Pancreas (tissue), 10 donors: ENCODE results near the gene TMCC2. TPM values are rescaled to one million over a fixed set of nuclear protein-coding genes. Genes with fewer than 3 reads are reported as not detected.

Source experiments
- ATAC-seq, 4 donors: fragments of 200-7000 bp; cut with Tn5 transposase; one replicate each; pipeline versions ENCODE4 v1.8.0 to v1.9.1; 2020; ENCODE audit warnings: mild to moderate bottlenecking in 4 of 4, moderate library complexity in 4 of 4
- DNase-seq, 6 donors: peaks; one replicate each; pipeline ENCODE4 v3.0.0-alpha.2; 2020
- FAIRE-seq: peaks from 2 replicates; lab custom pipeline; 2012; peaks lifted over from hg19 to GRCh38; lab: Jason Lieb, UNC
- H3K27ac ChIP-seq, 4 donors: fragments of 200-600 bp; sonication (generic); 1 replicate in 3 of 4; 2 replicates in 1 of 4; pipeline versions ENCODE4 v1.5.0 to v1.8.0; 2020
- H3K27me3 ChIP-seq, 4 donors: fragments of 200-600 bp; one replicate each; pipeline ENCODE4 v1.8.0; 2021
- H3K36me3 ChIP-seq, 3 donors: fragments of 200-600 bp; sonication (generic) in 1 of 3; one replicate each; pipeline versions ENCODE4 v1.5.0 to v1.8.0; 2020 to 2021
- H3K4me1 ChIP-seq, 3 donors: fragments of 200-600 bp; one replicate each; pipeline ENCODE4 v1.8.0; 2021
- H3K4me3 ChIP-seq, 4 donors: fragments of 200-600 bp; sonication (generic) in 2 of 4; one replicate each; pipeline versions ENCODE4 v1.5.0 to v1.8.0; 2020 to 2021
- H3K9me3 ChIP-seq, 4 donors: fragments of 200-600 bp; one replicate each; pipeline ENCODE4 v1.8.0; 2021
- CTCF ChIP-seq, 4 donors: fragments of 200-600 bp; sonication (generic) in 3 of 4; IDR thresholded peaks; one replicate each; pipeline versions ENCODE4 v1.5.0 to v1.8.0; 2021; ENCODE audit warnings: antibody characterized with exemption in 4 of 4
- WGBS, 2 donors: extraction: QIAGEN DNeasy Blood & Tissue Kit; methylation state at CpG; one replicate each; pipeline ENCODE4 v1.1.7; 2013; 5-methylcytosine and 5-hydroxymethylcytosine counted together
- intact Hi-C, 3 donors: fragments of 100-400 bp; cut with DNase I; formaldehyde crosslinking; loops; one replicate each; pipeline versions ENCODE4 v1.11.1 to v1.14.2; 2022
- polyA plus RNA-seq, 2 donors: library from polyadenylated mRNA; stranded (reverse); fragments of 200-250 nt; gene quantifications; one replicate each; pipeline ENCODE4 v1.2.3, GENCODE V29; 2013
- total RNA-seq, 6 donors: library from RNA; stranded (reverse); fragmentation: NEBNext Ultra II Directional in 4 of 6; extraction: Animal tissue kit (Norgen Biotek cat#: 25700) in 4 of 6; gene quantifications; one replicate each; pipeline versions ENCODE4 v1.2.1 to v1.2.4, GENCODE V29; 2021 to 2023
- donor health status: healthy with polysubstance abuse.
- donor health status: DM: no; HTN: no; CAD: no; lungs with moderate emphysema.
- donor health status: DM: no; HTN: no; CAD: no.
- donor health status: control.
- donor health status: control.
- donor health status: Bipolar disorder and iron deficiency.
- donor health status: DM: yes; HTN: yes; CAD: no.
- donor health status: DM: no; HTN: no; CAD: no.
- donor health status: DM: no; HTN: no; CAD: no.
- donor health status: DM: yes; HTN: yes; CAD: no.

TMCC2 gene
- total and polyA plus RNA-seq, 8 donors: 0.55 to 4.3 (median 1.2) TPM

- peak in 2 of 4 donors; percentile 31 to 32 for ATAC-seq
- peaks cover 0 to 18% (median 0%) of the 10 kb centered on the region in 3 donors for H3K4me1 ChIP-seq
- no peak for DNase-seq
- FAIRE-seq: no peak
- no peak for TF ChIP-seq CTCF (IDR thresholded peaks at IDR 0.05)
- no peaks in the 10 kb centered on the region for H3K27me3 ChIP-seq
- no peaks in the 10 kb centered on the region for H3K36me3 ChIP-seq
- no peak overlapping the region for H3K4me3 ChIP-seq
- intact Hi-C loops: no loop called here
- WGBS, 2 donors: 73 to 78% methylated on average over 12 of the region's 12 CpGs
- peak overlapping the region in 2 of 4 donors; percentile 54 to 59 for H3K27ac ChIP-seq
- no peaks in the 10 kb centered on the region for H3K9me3 ChIP-seq
Observed at GRCh38 chr1:205285381-205286101, 57.8 kb downstream of the TMCC2 start.

DNA sequence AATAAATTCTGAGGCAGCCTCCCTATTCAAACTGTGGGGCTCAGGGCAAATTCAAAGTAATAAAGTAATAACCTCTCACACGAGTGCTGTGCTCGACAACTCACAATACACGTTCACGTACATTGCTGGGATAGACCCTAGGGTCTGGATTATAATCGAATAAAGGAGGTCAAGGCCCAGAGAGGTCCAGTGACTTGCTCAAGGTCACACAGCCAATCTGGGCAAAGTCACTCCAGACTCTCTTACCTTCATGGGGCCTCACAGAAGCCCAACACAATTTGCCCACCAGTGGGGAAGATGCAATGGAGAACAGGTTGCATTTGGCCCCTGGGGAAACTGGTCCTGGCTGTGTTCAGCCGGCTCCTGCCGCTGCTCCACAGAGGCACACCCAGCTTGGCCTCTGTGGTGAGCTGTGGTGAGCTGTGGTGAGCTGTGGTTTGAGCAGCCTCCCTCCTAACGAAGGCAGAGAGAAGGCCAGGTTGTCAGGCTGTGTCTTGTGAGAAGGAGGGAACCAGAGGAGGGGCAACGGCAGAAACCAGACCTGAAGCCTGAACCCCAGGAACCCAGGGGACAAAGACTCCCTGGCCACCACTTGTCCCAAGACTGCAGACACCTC lies 58.7 kb downstream of the TMCC2 start:
- peaks cover 0 to 18% (median 0%) of the 10 kb centered on the region in 3 donors for H3K4me1 ChIP-seq
- intact Hi-C loops: no loop called here
- H3K27ac ChIP-seq: peak overlapping the region in 1 of 4 donors; percentile 59
- H3K9me3 ChIP-seq: no peaks in the 10 kb centered on the region
- no peaks in the 10 kb centered on the region for H3K36me3 ChIP-seq
- DNase-seq (peak in 1 of 6 donors; percentile 33), ATAC-seq (no peak), FAIRE-seq (no peak)
- H3K27me3 ChIP-seq: no peaks in the 10 kb centered on the region
- no peak for TF ChIP-seq CTCF (IDR thresholded peaks at IDR 0.05)
- H3K4me3 ChIP-seq: no peak overlapping the region
- 88 to 89% methylated on average over 9 of the region's 9 CpGs for WGBS, 2 donors

GRCh38 chr1:205287076-205287475 lies 59.3 kb downstream of the TMCC2 start:
- H3K4me3 ChIP-seq: no peak overlapping the region
- ATAC-seq (no peak), DNase-seq (no peak), FAIRE-seq (no peak)
- H3K27me3 ChIP-seq: no peaks in the 10 kb centered on the region
- intact Hi-C loops: no loop called here
- TF ChIP-seq CTCF (IDR thresholded peaks at IDR 0.05): no peak
- WGBS, 2 donors: 94 to 96% methylated on average over 3 of the region's 3 CpGs
- no peaks in the 10 kb centered on the region for H3K36me3 ChIP-seq
- H3K9me3 ChIP-seq: no peaks in the 10 kb centered on the region
- H3K27ac ChIP-seq: peak overlapping the region in 1 of 4 donors; percentile 3
- peaks cover 0 to 18% (median 0%) of the 10 kb centered on the region in 3 donors for H3K4me1 ChIP-seq

GRCh38 chr1:205287767-205288559 lies 60.2 kb downstream of the TMCC2 start:
- H3K4me1 ChIP-seq: peaks cover 0 to 18% (median 0%) of the 10 kb centered on the region in 3 donors
- peak in 2 of 6 donors; percentile 13 to 61 for DNase-seq

More at GRCh38 chr1:205287767-205288559, 60.2 kb downstream of the TMCC2 start:
- TF ChIP-seq CTCF (IDR thresholded peaks at IDR 0.05): no peak
- 83 to 93% methylated on average over 8 of the region's 8 CpGs for WGBS, 2 donors
- Histone ChIP-seq H3K9me3 (no peaks in the 10 kb centered on the region), H3K27ac (peak overlapping the region in 1 of 4 donors; percentile 3), H3K27me3 (no peaks in the 10 kb centered on the region), H3K4me3 (no peak overlapping the region), H3K36me3 (no peaks in the 10 kb centered on the region)
- no peak for FAIRE-seq
- intact Hi-C loops: no loop called here
- peak in 3 of 4 donors; percentile 33 to 57 (median 38) for ATAC-seq
